Measurements from ENCODE around the gene ITGAE.
A peak's percentile ranks its signal among the peaks of the same experiment; 100 is the strongest.
"Not testable (repeated sequence)": the region's sequence is repeated elsewhere in the genome, so short reads cannot be mapped to it uniquely, and the experiment has no call there.

Gene ITGAE

DNA sequence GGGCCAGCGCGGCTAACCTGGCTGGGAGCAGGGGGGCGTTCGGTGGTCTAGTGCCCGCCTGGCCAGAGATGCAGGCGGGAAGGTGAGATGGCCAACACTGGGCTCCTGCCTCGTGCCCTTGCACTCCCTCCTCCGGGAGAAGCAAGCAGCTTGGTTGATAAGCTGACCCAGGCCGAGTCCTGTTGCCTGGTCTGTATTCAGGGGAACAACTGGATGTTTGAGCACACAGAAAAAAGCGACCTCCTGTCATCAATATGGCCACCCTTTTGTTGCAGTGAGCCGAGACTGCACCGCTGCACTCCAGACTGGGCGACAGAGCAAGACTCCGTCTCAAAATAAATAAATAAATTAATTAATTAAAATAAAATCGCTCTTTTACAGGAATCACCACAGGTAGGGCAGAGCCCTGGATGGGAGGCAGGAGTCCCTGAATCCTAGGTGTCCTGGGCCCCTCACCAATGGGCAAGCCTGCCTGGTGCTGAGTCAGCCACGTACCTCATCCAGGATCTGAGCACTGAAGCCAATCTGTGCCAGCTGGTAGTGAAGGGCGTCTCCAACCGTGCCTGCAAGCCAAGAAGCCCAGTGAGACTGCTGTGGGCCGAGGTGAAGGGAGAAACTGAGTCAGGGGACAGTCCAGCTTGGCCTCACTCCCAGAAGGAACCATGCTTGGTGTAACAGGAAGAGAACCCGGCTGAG lies 45.5 kb downstream of the ITGAE start:
- no peak for DNase-seq

DNA sequence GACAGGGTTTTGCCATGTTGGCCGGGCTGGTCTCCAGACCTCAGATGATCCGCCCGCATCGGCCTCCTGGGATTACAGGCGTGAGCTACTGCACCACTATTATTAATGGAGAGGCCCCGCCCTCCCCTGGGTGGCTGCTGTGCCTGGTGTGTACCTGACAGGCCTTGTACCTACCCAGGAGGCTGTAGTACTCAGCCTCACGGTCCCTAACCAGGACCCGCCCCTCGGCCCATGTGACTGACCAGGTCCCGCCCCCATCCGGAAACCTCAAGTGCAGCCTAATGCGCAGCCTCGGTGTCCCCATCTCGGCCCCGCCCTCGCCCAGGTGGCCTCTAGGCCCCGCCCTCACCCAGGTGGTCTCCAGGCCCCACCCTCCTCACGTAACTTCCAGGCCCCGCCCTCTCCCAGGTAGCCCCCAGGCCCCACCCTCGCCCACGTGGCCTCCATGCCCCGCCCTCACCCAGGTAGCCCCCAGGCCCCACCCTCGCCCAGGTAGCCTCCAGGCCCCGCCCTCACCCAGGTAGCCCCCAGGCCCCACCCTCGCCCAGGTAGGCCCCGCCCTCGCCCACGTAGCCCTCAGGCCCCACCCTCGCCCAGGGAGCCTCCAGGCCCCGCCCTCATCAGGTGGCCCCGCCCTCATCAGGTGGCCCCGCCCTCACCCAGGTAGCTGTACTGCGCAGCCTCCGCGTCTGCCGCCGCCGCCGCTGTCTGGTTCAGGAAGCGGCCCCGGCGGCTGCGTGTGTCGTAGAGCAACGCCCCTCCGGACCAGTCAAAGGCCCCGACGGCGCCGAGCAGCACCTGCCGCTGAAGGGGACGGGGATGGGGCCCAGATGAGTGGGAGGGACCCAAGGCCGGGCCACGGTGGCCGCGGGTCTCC lies 46.3 kb downstream of the ITGAE start:
- DNase-seq: peak; percentile 91

DNA sequence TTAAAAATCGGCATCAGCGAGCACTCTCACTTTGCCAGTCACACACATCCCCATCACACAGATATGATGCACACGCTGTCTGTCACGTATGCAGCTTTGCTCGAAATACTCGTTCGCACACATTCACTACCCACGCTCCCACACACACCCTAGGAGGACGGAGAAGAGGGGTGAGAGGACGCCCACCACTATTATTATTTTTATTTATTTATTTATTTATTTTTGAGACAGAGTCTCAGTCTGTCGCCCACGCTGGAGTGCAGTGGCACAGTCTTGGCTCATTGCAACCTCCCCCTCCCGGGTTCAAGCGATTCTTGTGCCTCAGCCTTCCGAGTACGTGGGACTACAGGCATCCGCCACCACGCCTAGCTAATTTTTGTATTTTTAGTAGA lies 46.9 kb downstream of the ITGAE start:
- no peak for DNase-seq

DNA sequence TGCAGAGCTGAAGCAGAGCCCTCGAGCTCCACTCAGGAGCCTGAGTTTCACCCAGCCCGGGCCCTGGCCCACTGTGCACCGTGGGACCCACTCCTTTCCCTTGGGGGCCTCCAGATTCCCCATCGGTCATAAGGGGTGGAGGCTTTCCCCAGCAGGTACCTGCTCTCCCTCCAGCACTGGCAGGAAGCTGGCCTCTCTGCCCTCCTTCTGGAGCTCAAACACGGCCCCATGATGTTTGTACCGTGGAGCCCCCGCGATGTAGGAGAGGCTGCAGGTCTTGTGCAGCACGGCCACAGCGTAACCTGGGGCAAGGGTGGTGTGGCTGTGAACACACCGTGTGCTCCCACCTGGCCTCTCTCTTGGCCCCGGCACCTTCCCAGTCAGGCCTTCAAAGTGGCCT lies 47.4 kb downstream of the ITGAE start:
- no peak for DNase-seq

DNA sequence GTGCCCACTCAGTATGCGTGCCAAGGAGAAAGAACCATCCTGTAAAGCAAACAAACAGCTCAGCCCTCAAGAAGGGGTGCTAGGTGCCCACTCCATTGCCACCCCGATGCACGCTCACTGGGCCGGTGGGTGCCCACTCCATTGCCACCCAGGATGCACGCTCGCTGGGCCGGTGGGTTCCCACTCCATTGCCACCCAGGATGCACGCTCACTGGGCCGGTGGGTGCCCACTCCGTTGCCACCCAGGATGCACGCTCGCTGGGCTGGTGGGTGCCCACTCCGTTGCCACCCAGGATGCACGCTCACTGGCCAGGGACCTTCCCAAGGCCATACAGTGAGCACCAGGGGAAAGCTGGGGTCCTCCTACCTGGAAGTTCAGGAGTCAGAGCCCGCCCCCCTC lies 49.2 kb downstream of the ITGAE start:
- no peak for DNase-seq

DNA sequence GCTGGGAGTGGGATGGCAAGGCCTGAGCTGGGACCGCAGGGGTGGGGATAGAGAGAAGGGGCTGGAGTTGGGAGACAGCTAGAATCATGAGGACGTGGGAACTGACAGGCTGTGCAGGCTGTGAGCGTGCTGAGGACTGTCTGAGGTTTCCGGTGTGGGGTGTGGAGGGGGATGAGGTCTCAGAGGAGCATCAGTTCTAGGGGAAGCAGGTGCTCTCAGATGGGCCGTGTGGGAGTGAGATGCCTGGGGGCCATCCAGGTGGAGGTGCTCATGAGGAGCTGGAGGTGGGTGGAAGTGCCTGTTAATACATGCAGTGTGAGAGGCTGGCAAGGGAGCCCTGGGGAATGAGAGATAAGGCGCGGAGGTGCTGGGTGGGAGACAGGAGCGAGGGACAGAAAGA lies 50.1 kb downstream of the ITGAE start:
- no peak for DNase-seq

DNA sequence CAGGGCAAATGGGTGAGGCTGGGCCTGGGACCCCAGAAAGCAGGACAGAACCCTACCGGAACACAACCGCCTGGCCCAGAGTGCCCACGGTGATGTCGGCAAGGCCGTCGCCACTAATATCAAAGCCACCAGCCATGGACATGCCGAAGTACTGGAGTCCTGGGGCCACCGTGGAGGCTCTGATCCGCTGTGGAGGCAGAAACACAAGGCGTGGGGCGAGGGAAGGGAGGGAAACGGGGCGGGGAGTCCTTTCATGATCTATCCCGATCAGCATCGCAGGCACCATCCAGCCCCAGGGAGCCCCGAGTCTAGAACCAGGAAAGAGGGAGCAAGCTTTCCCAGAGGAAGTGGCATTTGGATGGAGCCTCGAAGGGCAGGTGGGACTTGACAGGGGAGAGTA lies 50.7 kb downstream of the ITGAE start:
- DNase-seq: no peak

DNA sequence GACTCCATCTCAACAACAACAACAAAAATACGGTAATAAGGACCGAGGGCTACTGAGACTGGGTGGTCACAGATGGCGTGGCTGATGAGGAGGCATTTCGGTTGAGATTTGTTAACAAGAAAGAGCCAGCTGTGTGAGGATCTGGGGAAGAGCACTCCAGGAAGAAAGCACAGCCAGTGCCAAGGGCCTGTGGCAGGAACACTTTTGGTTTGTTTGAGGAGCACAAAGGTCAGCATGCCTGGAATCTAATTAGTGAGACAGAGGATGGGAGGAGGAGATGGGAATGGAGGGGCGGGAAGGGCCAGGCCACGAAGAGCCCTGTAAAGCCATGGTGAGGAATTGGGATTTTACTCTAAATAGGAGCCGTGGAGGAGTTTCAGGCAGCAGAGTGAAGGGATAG lies 52.4 kb downstream of the ITGAE start:
- no peak for DNase-seq

DNA sequence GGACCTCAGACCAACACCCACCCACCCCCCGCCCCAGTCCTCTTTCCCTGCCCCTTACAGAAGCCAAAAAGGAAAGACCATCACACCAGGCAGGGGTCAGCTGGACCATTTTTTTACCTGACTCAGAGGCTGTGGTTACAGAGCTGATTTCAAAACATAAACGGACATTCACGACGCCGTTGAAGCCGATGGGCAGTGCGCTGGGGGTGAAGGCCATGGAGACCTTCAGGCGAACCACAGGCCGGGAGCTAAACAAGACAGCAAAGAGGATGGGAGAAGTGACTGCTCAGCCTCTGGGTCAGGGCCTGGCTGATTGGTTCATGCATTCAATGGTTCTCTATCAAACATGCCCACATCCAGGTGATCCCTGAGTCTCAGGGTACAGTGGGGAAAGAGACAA lies 53.2 kb downstream of the ITGAE start:
- DNase-seq: no peak

DNA sequence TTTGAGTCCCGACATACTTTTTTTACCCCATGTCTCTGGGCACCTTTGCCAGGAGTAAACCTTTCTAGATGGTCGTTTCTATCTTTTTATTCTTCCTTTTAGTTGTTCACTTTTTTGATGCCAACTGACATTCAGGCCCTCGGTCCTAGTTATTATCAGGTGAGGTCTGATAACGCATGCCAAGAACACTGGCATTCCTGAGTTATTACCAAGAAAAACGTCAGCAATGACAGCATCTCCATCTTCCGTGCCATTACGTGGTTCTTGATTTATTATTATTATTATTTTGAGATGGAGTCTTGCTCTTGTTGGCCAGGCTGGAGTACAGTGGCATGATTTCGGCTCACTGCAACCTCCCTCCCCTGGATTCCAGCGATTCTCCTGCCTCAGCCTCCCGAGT lies 55.9 kb downstream of the ITGAE start:
- no peak for DNase-seq

DNA sequence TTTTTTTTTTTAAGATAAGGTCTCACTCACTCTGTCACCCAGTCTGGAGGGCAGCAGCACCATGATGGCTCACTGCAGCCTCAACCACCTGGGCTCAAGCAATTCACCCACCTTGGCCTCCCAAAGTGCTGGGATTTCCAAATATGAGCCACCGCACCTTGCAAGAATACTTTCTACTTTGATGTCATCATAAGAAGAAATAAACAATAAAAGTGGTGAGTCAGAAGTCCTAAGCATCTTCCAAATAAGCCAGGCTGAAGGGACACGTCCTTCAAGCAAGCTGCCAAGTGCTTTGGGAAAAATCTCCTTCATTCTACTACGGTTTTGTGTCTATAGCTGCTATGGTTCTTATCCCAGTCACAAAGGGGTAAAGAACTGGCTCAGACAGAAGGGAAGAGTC lies 57.0 kb downstream of the ITGAE start:
- DNase-seq: no peak

DNA sequence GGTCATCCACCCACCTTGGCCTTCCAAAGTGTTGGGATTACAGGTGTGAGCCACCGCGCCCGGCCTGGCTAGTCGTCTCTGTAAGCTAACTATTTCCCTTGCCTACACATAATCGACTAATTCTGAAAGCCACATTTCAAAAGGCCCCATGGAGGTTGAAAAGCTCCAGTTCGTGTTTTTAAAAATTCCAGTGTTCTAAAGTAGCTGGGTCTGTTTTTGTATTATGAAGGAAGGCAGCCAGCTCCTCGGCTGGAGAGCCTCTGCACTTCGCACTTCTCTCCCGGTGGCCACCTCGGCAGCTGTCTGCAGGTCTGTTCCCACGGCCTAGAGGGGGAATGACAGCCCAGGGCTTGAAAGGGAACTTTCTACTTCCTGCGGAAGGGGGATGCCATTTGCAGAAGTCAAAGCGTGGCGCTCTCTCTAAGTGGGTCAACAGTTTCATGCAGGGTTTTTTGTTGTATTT lies 60.3 kb downstream of the ITGAE start:
- DNase-seq: no peak

DNA sequence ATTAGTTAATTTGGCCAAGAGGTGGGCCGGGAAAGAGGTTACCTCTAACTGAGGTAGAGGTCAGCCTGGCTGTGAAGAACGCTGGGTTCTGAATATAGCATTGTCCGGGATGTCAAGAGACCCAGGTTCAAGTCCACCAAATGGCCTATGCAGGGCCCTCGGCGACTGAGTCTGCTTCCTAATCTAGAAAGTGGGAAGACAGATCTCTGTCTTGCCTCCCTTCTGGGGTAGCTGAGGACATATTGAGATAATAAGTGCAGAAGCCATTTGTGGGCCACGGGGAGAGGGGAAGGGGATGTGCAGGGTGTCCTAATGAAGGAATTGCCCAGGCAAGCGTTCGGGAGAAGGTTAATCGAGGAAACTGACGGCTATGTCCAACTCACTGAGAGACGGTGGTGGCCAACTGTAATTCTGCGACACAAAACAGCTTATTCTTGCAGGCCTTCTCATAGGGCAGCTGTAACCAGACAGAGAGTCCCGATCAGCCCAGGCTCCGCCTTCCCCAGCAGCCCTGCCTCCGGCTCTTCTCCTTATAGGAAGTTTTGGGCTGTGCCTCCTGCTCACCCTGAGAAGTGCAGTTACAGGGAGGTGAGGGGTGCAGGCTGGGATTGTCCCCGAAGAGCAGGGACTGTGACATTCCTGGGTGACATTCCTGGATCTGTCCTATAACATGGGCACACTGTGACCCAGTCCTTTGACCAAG lies 61.4 kb downstream of the ITGAE start:
- no peak for DNase-seq

DNA sequence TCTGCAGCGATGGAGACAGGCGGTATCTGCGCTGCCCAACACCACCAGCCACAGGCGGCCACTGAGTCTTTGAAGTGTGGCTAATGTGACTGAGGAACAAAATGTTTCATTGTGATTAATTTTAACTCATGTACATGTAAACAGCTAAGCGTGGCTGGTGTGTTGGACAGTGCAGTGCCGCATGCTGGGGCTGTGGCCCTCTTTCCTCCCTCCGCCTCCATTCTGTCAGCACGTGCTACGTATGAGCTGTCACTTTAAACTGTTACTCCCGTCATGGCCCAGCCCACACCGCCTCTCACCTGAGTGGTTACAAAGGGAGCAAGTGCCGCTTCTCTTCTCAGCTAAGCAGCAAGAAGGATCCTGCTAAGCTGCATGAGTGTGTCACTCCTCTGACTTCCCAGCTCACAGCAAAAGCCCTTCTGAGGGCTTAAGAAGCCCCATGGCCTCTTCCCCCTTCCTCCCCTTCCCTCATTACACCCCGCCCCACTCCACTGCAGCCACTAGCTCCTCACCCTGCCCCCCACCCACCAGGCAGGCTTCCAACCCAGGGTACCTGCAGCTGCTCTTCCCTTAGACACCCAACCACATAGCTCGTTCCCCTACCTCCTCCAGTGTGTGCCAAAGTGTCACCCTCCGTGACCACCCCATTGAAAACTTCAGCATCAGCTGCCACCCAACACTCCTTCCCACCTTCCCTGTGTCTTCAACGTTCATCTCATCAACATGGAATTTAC lies 62.3 kb downstream of the ITGAE start:
- DNase-seq: peak; percentile 34

DNA sequence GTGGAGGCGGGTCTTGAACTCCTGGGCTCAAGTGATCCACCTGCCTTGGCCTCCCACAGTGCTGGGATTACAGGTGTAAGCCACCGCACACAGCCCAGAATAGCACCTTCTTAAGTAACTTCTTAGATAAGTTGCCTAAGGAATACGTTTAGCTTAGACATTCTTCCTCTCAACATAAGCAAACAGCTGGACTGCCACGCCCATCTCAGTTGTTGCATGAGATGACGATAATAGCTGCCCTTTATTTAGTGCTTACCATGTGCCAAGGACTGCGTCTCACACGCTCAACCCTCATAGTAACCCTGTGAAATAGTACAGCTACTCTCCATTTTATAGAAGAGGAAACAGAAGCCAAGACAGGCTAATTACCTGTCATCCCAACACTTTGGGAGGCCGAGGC lies 65.5 kb downstream of the ITGAE start:
- no peak for DNase-seq

DNA sequence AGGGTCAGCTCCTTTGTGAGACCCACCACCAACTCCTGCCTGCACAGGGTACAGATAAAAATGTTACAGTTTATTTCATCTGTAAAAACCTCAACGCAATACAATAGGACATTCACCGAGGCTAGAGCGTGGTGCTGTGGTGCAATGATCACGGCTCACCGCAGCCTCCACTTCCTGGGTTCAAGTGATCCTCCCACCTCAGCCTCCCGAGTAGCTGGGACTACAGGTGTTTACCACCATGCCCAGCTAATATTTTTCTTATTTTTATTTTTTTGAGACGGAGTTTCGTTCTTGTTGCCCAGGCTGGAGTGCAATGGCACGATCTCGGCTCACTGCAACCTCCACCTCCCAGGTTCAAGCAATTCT lies 66.1 kb downstream of the ITGAE start:
- DNase-seq: not testable (repeated sequence)

DNA sequence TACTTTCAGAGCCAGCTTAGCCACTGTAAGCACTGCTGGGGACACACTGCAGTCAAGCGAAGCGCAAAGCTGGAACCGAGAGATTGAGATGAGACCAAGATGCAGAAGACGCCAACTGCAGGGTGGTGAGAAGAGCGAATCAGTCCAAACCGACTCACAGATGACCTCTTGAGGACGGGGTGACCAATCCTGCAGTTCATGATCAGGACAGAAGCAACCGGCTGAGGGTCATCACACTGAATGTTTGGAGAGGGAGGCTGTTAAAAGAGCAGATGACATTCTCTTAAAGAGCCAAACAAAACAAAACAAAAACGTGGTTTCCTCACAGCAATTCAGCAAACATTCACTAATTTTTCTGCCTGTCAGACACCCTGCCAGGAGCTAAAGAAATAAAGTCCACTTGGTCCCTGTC lies 68.8 kb downstream of the ITGAE start:
- DNase-seq: no peak

DNA sequence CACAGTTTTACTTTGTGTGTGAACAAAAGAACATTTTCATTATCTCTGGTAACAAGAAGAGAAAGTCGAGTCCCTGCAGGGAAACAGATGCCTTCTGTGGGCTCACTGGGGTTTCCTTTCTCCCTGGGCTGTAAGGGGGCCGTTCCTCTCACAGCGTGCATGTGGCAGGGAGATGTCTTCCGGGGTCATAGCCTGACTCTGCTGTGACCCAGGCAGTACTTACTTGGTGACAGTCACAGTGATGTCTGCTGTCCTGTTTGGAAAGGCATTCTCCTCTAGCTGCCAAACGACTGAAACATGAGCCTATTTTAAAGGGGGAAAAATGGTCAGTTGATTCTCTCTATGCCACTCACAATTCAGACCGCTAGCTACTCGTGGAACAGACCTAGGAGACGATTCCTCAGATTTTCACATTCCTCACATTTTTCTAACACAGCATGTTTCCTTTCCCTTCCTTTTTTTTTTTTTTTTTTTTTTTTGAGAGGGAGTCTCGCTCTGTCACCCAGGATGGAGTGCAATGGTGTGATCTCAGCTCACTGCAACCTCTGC lies 70.0 kb downstream of the ITGAE start:
- DNase-seq: no peak

DNA sequence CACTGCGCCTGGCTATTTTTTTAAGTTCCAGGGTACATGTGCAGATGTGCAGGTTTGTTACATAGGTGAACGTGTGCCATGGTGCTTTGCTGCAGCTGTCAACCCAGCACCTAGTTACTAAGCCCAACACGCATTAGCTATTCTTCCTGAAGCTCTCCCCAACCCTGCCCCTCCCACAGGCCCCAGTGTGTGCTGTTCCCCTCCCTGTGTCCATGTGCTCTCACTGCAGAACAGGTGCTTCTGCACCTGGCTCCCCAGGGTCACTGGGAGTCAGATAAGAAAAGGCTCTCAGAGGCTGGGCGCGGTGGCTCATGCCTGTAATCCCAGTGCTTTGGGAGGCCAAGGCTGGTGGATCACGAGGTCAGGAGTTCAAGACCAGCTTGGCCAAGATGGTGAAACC lies 71.1 kb downstream of the ITGAE start:
- no peak for DNase-seq

DNA sequence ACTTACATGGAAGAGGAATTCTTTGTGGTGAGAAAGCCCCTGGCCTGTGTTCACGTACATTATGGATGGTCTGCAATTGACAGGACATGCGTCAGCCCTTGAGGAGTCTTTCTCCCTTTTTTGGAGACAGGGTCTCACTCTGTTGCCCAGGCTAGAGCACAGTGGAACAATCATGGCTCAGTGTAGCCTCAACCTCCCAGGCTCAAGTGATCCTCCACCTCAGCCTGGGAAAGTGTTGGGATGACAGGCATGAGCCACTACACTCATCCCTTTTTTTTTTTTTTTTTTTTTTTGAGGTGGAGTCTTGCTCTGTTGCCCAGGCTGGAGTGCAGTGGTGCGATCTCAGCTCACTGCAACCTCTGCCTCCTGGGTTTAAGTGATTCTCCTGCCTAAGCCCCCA lies 72.9 kb downstream of the ITGAE start:
- not testable (repeated sequence) for DNase-seq

DNA sequence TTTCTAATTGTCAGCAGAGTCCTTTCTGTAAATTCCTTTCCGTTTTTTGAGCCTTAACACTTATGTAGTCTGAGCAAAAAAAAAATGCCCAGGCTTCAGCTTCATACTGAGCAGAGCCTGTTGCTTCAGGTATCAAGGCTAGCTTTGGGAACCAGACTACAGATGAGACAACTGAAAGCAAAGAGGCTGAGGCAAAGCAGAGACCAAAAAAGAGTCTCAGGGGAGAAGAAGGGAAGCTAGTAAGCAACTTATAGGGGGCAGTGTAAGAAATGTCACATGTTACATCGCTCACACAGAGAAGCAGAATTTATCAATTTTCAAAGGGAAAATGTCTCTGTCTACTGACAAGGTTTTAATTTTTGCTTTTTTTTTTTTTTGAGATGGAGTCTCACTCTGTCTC lies 73.9 kb downstream of the ITGAE start:
- no peak for DNase-seq

DNA sequence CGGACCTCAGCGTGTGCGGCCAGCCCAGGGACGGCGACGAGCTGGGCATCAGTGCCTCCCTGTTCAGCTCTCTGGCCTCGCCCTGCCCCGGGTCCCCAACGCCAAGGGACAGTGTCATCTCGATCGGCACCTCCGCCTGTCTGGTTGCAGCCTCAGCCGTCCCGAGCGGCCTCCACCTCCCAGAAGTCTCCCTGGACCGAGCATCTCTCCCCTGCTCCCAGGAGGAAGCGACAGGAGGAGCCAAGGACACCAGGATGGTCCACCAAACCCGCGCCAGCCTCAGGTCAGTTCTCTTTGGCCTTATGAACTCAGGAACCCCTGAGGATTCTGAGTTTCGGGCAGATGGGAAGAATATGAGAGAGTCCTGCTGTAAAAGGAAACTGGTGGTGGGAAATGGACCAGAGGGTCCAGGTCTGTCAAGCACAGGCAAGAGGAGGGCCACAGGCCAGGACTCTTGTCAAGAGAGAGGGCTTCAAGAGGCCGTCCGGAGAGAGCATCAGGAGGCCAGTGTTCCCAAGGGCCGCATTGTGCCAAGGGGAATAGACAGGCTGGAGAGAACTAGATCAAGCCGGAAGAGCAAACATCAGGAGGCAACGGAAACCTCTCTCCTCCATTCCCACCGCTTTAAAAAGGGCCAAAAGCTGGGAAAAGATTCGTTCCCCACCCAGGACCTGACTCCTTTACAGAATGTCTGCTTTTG lies 76.5 kb downstream of the ITGAE start:
- DNase-seq: no peak
